ENCODE results near the gene IGSF21.

DNA sequence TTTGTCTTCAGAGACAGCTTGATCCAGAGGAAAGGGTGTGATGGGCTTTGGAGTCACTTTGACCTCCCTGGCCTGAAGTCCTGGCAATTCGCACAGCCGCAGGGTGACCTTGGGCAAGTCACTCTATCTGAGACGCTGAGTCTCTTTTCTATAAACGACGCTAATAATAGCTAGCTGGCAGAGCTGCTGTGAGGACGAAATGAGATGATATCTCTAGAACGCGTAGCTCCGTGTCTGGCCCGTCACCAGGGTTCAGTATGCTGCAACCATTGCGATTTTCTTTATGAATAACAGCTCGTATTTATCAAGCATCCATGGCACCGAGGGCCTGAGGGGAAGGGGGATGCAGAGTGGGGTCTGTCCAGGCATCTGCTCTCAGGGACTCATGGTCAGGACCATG lies 58.7 kb downstream of the IGSF21 start:
- no peak for TF ChIP-seq EZH2 (optimal IDR thresholded peaks at IDR 0.05; ENCODE audit: low read depth, low read length)
- TF ChIP-seq, protein P1, sequence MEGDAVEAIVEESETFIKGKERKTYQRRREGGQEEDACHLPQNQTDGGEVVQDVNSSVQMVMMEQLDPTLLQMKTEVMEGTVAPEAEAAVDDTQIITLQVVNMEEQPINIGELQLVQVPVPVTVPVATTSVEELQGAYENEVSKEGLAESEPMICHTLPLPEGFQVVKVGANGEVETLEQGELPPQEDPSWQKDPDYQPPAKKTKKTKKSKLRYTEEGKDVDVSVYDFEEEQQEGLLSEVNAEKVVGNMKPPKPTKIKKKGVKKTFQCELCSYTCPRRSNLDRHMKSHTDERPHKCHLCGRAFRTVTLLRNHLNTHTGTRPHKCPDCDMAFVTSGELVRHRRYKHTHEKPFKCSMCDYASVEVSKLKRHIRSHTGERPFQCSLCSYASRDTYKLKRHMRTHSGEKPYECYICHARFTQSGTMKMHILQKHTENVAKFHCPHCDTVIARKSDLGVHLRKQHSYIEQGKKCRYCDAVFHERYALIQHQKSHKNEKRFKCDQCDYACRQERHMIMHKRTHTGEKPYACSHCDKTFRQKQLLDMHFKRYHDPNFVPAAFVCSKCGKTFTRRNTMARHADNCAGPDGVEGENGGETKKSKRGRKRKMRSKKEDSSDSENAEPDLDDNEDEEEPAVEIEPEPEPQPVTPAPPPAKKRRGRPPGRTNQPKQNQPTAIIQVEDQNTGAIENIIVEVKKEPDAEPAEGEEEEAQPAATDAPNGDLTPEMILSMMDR (IDR thresholded peaks at IDR 0.05; ENCODE audit: low read length): no peak
